Esophagus squamous epithelium (tissue), 5 donors: ENCODE measurements around the gene DUSP22. TPM values are rescaled to one million over a fixed set of nuclear protein-coding genes. Genes with fewer than 3 reads are reported as not detected.
"Not testable (repeated sequence)": the region's sequence is repeated elsewhere in the genome, so short reads cannot be mapped to it uniquely, and the experiment has no call there.

Source experiments
- DNase-seq: peaks from one replicate; lab custom pipeline; 2025; lab: John Stamatoyannopoulos, UW
- H3K27ac ChIP-seq, 4 donors: fragments of 200-600 bp; sonication (generic); one replicate each; pipeline ENCODE4 v1.5.1; 2016 to 2019; ENCODE audit warnings: mild to moderate bottlenecking in 1 of 4
- H3K27me3 ChIP-seq, 4 donors: fragments of 200-600 bp; sonication (generic); 1 replicate in 3 of 4; 2 replicates in 1 of 4; pipeline versions ENCODE4 v1.5.1 to v1.6.0; 2017 to 2021; ENCODE audit warnings: antibody characterized with exemption in 1 of 4
- H3K36me3 ChIP-seq, 3 donors: fragments of 200-600 bp; sonication (generic); one replicate each; pipeline ENCODE4 v1.5.1; 2016 to 2019
- H3K4me1 ChIP-seq, 3 donors: fragments of 200-600 bp; sonication (generic); one replicate each; pipeline ENCODE4 v1.5.1; 2017 to 2019
- H3K4me3 ChIP-seq, 4 donors: fragments of 200-600 bp; sonication (generic); 1 replicate in 3 of 4; 2 replicates in 1 of 4; pipeline ENCODE4 v1.5.1; 2016 to 2019; ENCODE audit warnings: mild to moderate bottlenecking in 2 of 4, moderate library complexity in 1 of 4
- H3K9me3 ChIP-seq, 3 donors: fragments of 200-600 bp; sonication (generic); one replicate each; pipeline ENCODE4 v1.5.1; 2016 to 2019
- CTCF ChIP-seq, 6 experiments: fragments of 450-650 bp in 4 of 6; fragments of 200-600 bp in 2 of 6; sonication (generic) in 2 of 6; IDR thresholded peaks; one replicate each; pipeline ENCODE4 v1.5.1; 2016 to 2019; ENCODE audit warnings: antibody characterized with exemption in 6 of 6, mild to moderate bottlenecking in 4 of 6, moderate library complexity in 4 of 6
- POLR2A ChIP-seq, 4 donors: fragments of 450-650 bp; IDR thresholded peaks; one replicate each; pipeline ENCODE4 v1.6.1; 2017; ENCODE audit warnings: antibody characterized with exemption in 4 of 4, mild to moderate bottlenecking in 4 of 4, moderate library complexity in 3 of 4
- whole genome bisulfite sequencing, 2 donors: methylation state at CpG; one replicate each; pipeline ENCODE4 v1.1.5; 2018; 5-methylcytosine and 5-hydroxymethylcytosine counted together
- intact Hi-C: fragments of 100-400 bp; cut with DNase I; formaldehyde crosslinking; loops from one replicate; pipeline ENCODE4 v1.15.0; 2022
- total RNA-seq, 4 donors: library from RNA; depleted of rRNA; stranded (reverse); fragments of >200 nt; gene quantifications; one replicate each; pipeline ENCODE4 v1.1.0, GENCODE V29; 2016
- donor health status: DM: yes; HTN: yes; CAD: no.

DUSP22 gene
- total RNA-seq, 4 donors from 2014 or later: 34.2 to 54.6 (median 45.2) TPM

- TF ChIP-seq POLR2A (IDR thresholded peaks at IDR 0.05) (no peak), CTCF (IDR thresholded peaks at IDR 0.05) (no peak)
- no peak for DNase-seq
- intact Hi-C loops: no loop called here
- Histone ChIP-seq H3K4me1 (peaks cover 21 to 65% (median 25%) of the 10 kb centered on the region in 3 donors), H3K27ac (peak overlapping the region in 1 of 4 donors; percentile 6), H3K36me3 (peaks cover 0 to 15% (median 0%) of the 10 kb centered on the region in 3 donors), H3K27me3 (no peaks in the 10 kb centered on the region), H3K9me3 (no peaks in the 10 kb centered on the region), H3K4me3 (no peak overlapping the region)
- 69 to 83% methylated on average over 12 of the region's 12 CpGs for WGBS, 2 donors
These were observed 30.8 kb downstream of the DUSP22 start for GRCh38 chr6:322940-323729.

DNA sequence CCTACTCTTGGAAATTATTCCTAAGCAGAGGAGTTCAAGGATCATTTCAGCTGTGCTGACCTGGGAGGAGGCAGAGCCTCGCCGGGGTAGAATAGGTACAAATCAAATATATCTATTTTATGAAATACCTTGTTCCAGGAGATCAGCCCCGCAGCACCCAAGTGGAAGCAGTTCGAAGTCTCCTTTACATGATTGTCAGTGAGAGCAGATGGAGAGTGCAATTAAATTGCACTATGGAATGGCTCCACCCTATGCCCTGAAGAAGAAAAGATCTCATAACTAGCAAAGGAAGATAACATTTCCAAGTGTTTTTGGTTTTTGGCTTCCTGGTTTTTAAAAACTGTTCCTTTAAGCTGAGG is 31.4 kb downstream of the DUSP22 start:
- WGBS, 2 donors: 79 to 88% methylated on average over 4 of the region's 4 CpGs
- Histone ChIP-seq H3K27me3 (no peaks in the 10 kb centered on the region), H3K4me3 (no peak overlapping the region), H3K9me3 (no peaks in the 10 kb centered on the region), H3K4me1 (peaks cover 21 to 68% (median 31%) of the 10 kb centered on the region in 3 donors), H3K27ac (peak overlapping the region in 1 of 4 donors; percentile 6), H3K36me3 (peaks cover 0 to 15% (median 0%) of the 10 kb centered on the region in 3 donors)
- DNase-seq: no peak
- intact Hi-C loops: no loop called here
- TF ChIP-seq POLR2A (IDR thresholded peaks at IDR 0.05): no peak
- no peak for TF ChIP-seq CTCF (IDR thresholded peaks at IDR 0.05)

DNA sequence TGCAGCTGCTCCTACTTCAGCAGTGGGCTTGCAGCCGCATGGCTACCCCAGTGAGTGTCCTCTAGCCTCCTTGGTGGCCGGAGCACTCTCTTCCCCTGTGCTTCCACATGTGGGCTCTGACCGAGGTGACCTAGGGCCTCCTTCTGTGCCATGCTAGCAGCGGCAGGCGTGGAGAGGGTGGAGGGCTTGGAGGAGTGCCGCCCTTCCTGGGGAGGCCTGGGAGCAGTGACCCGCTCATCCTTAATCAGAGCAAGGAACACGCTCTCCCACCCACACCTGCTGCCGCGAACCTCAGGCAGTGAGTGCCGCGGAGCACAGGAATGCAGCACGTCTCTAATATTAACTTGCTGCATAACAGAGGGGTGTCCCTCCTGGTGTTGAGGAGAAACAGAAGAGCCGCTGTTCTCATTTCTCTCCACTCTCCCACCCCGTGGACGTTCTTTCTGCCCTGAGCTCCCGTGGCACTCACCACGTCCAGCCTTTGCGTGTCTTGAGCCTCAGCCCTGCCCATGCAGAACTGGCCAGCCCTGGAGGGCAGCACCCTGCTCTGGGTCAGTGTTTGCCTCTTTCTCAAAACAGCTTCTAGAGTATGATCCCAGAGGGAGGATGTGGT is 31.9 kb downstream of the DUSP22 start:
- no peak overlapping the region for H3K27ac ChIP-seq

GRCh38 chr6:324729-325125 is 32.4 kb downstream of the DUSP22 start:
- Histone ChIP-seq H3K27me3 (no peaks in the 10 kb centered on the region), H3K9me3 (no peaks in the 10 kb centered on the region), H3K27ac (no peak overlapping the region), H3K4me1 (peaks cover 21 to 68% (median 31%) of the 10 kb centered on the region in 3 donors), H3K36me3 (peaks cover 0 to 15% (median 0%) of the 10 kb centered on the region in 3 donors), H3K4me3 (no peak overlapping the region)
- 87 to 98% methylated on average over 9 to 10 of the region's 11 CpGs for WGBS, 2 donors
- intact Hi-C loops: no loop called here
- DNase-seq: no peak
- TF ChIP-seq POLR2A (IDR thresholded peaks at IDR 0.05): no peak
- TF ChIP-seq CTCF (IDR thresholded peaks at IDR 0.05): no peak

More for the DNA sequence above, 31.9 kb downstream of the DUSP22 start:
- Histone ChIP-seq H3K4me3 (no peak overlapping the region), H3K27me3 (no peaks in the 10 kb centered on the region), H3K9me3 (no peaks in the 10 kb centered on the region), H3K4me1 (peaks cover 21 to 72% (median 31%) of the 10 kb centered on the region in 3 donors), H3K36me3 (peaks cover 0 to 15% (median 0%) of the 10 kb centered on the region in 3 donors)
- intact Hi-C loops: no loop called here
- TF ChIP-seq POLR2A (IDR thresholded peaks at IDR 0.05): no peak
- no peak for TF ChIP-seq CTCF (IDR thresholded peaks at IDR 0.05)
- DNase-seq: no peak
- 86 to 94% methylated on average over 17 to 19 of the region's 19 CpGs for WGBS, 2 donors

DNA sequence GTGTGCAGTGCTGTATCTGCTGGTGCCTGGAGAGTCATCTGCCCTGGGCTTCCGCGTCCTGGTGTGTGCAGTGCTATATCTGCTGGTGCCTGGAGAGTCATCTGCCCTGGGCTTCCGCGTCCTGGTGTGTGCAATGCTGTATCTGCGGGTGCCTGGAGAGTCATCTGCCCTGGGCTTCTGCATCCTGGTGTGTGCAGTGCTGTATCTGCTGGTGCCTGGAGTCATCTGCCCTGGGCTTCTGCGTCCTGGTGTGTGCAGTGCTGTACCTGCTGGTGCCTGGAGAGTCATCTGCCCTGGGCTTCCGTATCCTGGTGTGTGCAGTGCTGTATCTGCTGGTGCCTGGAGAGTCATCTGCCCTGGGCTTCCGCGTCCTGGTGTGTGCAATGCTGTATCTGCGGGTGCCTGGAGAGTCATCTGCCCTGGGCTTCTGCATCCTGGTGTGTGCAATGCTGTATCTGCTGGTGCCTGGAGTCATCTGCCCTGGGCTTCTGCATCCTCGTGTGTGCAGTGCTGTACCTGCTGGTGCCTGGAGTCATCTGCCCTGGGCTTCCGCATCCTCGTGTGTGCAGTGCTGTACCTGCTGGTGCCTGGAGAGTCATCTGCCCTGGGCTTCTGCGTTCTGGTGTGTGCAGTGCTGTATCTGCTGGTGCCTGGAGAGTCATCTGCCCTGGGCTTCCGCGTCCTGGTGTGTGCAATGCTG is 33.0 kb downstream of the DUSP22 start:
- WGBS, 2 donors: 79 to 86% methylated on average over 12 to 15 of the region's 16 CpGs
- H3K27me3 ChIP-seq, intact Hi-C loops, H3K4me3 ChIP-seq, H3K27ac ChIP-seq, H3K9me3 ChIP-seq, DNase-seq: not testable (repeated sequence)
- Histone ChIP-seq H3K4me1 (peaks cover 19 to 62% (median 29%) of the 10 kb centered on the region in 3 donors), H3K36me3 (peaks cover 0 to 15% (median 0%) of the 10 kb centered on the region in 3 donors)

DNA sequence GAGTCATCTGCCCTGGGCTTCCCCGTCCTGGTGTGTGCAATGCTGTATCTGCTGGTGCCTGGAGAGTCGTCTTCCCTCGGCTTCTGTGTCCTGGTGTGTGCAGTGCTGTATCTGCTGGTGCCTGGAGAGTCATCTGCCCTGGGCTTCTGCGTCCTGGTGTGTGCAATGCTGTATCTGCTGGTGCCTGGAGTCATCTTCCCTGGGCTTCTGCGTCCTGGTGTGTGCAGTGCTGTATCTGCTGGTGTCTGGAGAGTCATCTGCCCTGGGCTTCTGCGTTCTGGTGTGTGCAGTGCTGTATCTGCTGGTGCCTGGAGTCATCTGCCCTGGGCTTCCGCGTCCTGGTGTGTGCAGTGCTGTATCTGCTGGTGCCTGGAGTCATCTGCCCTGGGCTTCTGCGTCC is 33.8 kb downstream of the DUSP22 start:
- H3K4me1 ChIP-seq: peaks cover 12 to 55% (median 22%) of the 10 kb centered on the region in 3 donors
- WGBS, 2 donors: 69% methylated on average over 7 of the region's 9 CpGs; no CpG with 5 or more reads in 1 of the 2 donors
- H3K36me3 ChIP-seq: peaks cover 0 to 15% (median 0%) of the 10 kb centered on the region in 3 donors
- DNase-seq, intact Hi-C loops, H3K27ac ChIP-seq, H3K9me3 ChIP-seq, H3K4me3 ChIP-seq, H3K27me3 ChIP-seq: not testable (repeated sequence)
